SW 1271 (cell line): Measurements from ENCODE around the gene TMEM150C.
"Not testable (repeated sequence)": the region's sequence is repeated elsewhere in the genome, so short reads cannot be mapped to it uniquely, and the experiment has no call there.

Experiments
- DNase-seq, 2 experiments: peaks; one replicate each; lab custom pipeline; 2025; lab: John Stamatoyannopoulos, UW

The TMEM150C gene

GRCh38 chr4:82473621-82474164 is 88.1 kb downstream of the TMEM150C start:
- no peak for DNase-seq

- DNase-seq: not testable (repeated sequence)
Measured at GRCh38 chr4:82473080-82473479, 88.7 kb downstream of the TMEM150C start.

- DNase-seq: no peak
Measured at GRCh38 chr4:82469791-82470345, 91.9 kb downstream of the TMEM150C start.

- DNase-seq: no peak
Measured at GRCh38 chr4:82467471-82467870, 94.3 kb downstream of the TMEM150C start.

GRCh38 chr4:82463221-82463620 is 98.6 kb downstream of the TMEM150C start:
- DNase-seq: no peak

- DNase-seq: peak; percentile 20 to 49
Measured at GRCh38 chr4:82462415-82462831, 99.4 kb downstream of the TMEM150C start.

GRCh38 chr4:82461710-82462109 is 100.1 kb downstream of the TMEM150C start:
- no peak for DNase-seq

- DNase-seq: no peak
Measured at GRCh38 chr4:82458729-82459128, 103.1 kb downstream of the TMEM150C start.

- no peak for DNase-seq
Measured at GRCh38 chr4:82457266-82457665, 104.5 kb downstream of the TMEM150C start.

GRCh38 chr4:82452026-82452425 is 109.8 kb downstream of the TMEM150C start:
- no peak for DNase-seq

- no peak for DNase-seq
Measured at GRCh38 chr4:82450966-82451755, 110.6 kb downstream of the TMEM150C start.

- DNase-seq: no peak
Measured at GRCh38 chr4:82447886-82448285, 113.9 kb downstream of the TMEM150C start.

- DNase-seq: no peak
Measured at GRCh38 chr4:82439088-82439487, 122.7 kb downstream of the TMEM150C start.

GRCh38 chr4:82437285-82438005 is 124.3 kb downstream of the TMEM150C start:
- no peak for DNase-seq

GRCh38 chr4:82436780-82437179 is 125.0 kb downstream of the TMEM150C start:
- DNase-seq: no peak

GRCh38 chr4:82436130-82436529 is 125.7 kb downstream of the TMEM150C start:
- no peak for DNase-seq

GRCh38 chr4:82434949-82435348 is 126.8 kb downstream of the TMEM150C start:
- no peak for DNase-seq

GRCh38 chr4:82433791-82434190 is 128.0 kb downstream of the TMEM150C start:
- DNase-seq: no peak
